ENCODE data around the gene COL27A1. TPM values are rescaled to one million over a fixed set of nuclear protein-coding genes. Genes with fewer than 3 reads are reported as not detected.

Gene COL27A1
- polyA plus RNA-seq, 2 of the 4 experiments (the other 2 are of a cell fraction) = 6.9 to 20.6 TPM

DNA sequence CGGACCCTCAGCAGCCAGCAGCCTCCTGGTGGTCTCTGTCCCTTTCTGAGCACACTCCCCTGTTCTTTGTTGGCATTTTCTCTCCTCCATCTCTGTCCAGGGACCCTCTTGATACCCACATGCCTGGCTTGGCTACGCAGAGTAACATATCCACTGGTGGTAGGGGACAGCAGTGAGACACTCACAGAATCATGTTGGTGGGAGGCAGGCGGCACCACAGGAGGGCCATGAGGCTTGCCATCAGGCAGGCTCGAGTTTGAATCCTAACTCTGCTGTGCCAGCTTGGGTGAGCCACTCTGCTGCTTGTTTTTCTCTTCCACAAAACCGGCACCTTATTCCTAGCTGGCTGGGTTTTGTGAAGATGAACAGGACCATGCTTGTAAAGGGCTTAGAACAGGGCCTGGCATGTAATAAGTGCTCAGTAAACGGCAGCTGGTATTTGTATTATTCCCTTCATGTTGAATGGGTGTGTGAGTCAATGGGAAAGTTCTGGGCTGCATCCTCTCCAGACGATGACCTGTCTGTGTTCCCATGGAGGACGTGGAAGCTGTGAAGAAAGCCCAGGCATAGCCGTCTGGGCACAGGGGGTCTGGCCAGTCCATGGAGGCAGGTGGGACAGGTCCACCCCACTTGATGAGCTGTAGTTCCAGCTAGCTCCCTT is 2.3 kb downstream of the COL27A1 start:
- ATAC-seq (no peak), FAIRE-seq (no peak), DNase-seq (ENCODE audit: low read depth in 1 of 2, low spot score in 1 of 2) (no peak)
- CTCF ChIA-PET = interaction anchor here (0.8 to 14.2 kb wide), 11 partner anchors 11 to 135 kb away, joined by 3 to 181 read pairs (median 8); no protein-coding TSS in a partner anchor
- Histone ChIP-seq H3K4me2 (peak overlapping the region; percentile 100), H3K4me1 (peaks cover 29% of the 10 kb centered on the region), H3K27ac (peak overlapping the region in 1 of 2 experiments; percentile 96; a peak in 1 of 6 replicates), H3K9me3 (no peaks in the 10 kb centered on the region), H3K4me3 (no peak overlapping the region)
- POLR2A ChIA-PET = interaction anchor here (0.5 to 1.2 kb wide), 2 partner anchors 105 to 133 kb away, joined by 3 to 5 read pairs; no protein-coding TSS in a partner anchor
- WGBS (ENCODE audit: missing lambda C conversion rate) = 87% methylated on average over 9 of the region's 9 CpGs
- no peak for TF ChIP-seq HOXA7 (CRISPR knock-in tag; IDR thresholded peaks at IDR 0.05)
- TF ChIP-seq CBX8 (IDR thresholded peaks at IDR 0.05) = no peak
- no peak for TF ChIP-seq ZSCAN20 (CRISPR knock-in tag; IDR thresholded peaks at IDR 0.05)
- no peak for TF ChIP-seq JUNB (IDR thresholded peaks at IDR 0.05)
- no peak for TF ChIP-seq EHF (CRISPR knock-in tag; IDR thresholded peaks at IDR 0.05)
- no peak for TF ChIP-seq NPAS2 (CRISPR knock-in tag; IDR thresholded peaks at IDR 0.05; ENCODE audit: borderline replicate concordance)
- TF ChIP-seq ZFP36 (IDR thresholded peaks at IDR 0.05; ENCODE audit: borderline replicate concordance, partially characterized antibody) = no peak
- no peak for TF ChIP-seq ESRRA (IDR thresholded peaks at IDR 0.05; ENCODE audit: borderline replicate concordance, low read length)
- no peak for TF ChIP-seq HOXB13 (CRISPR knock-in tag; IDR thresholded peaks at IDR 0.05; ENCODE audit: low read depth)
- no peak for TF ChIP-seq POLR2AphosphoS2 (conservative IDR thresholded peaks at IDR 0.05; ENCODE audit: low read length)
- TF ChIP-seq, protein P1, sequence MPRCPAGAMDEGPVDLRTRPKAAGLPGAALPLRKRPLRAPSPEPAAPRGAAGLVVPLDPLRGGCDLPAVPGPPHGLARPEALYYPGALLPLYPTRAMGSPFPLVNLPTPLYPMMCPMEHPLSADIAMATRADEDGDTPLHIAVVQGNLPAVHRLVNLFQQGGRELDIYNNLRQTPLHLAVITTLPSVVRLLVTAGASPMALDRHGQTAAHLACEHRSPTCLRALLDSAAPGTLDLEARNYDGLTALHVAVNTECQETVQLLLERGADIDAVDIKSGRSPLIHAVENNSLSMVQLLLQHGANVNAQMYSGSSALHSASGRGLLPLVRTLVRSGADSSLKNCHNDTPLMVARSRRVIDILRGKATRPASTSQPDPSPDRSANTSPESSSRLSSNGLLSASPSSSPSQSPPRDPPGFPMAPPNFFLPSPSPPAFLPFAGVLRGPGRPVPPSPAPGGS (IDR thresholded peaks at IDR 0.05) = no peak
- no peak for TF ChIP-seq BHLHE40 (IDR thresholded peaks at IDR 0.05; ENCODE audit: low read depth, low read length)
- TF ChIP-seq FOSB (CRISPR knock-in tag; IDR thresholded peaks at IDR 0.05) = no peak
- TF ChIP-seq PHF8 (IDR thresholded peaks at IDR 0.05; ENCODE audit: borderline replicate concordance, low read depth) = no peak
- no peak for TF ChIP-seq HES2 (IDR thresholded peaks at IDR 0.05)
- TF ChIP-seq CHD4 (IDR thresholded peaks at IDR 0.05; ENCODE audit: borderline replicate concordance) = no peak
- no peak for TF ChIP-seq HOXB5 (CRISPR knock-in tag; IDR thresholded peaks at IDR 0.05)
- no peak for TF ChIP-seq TP53 (CRISPR knock-in tag; IDR thresholded peaks at IDR 0.05)

DNA sequence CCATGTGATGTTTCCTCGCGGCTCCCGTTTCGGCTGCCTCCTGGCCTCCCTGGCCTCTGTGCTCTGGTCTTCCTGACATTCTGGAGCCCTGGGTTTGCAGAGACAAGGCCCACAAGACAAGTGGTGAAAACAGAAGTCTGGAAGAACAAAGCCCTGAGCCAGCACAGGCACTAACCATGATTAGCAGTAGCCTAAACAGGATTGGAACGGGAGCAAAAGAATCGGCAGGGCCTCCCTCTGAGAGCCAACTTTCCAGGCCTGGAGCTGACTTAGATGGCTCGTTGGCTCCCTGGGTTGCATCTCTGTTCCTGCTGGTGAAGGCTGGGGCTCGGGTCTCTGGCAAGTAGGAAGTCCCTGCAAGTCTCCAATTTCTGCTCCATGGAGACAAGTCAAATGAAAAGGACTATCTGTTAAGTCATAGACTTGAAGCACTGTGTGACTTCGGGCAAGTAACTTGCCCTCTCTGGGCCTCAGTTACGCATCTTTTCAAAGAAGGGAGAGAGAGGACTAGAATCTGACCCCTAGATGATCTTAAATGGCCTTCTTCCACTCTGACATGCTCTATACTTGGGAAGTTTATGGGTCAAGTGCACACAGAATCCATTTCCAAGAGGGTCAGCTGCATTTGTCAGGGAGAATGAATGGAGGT is 3.3 kb downstream of the COL27A1 start:
- TF ChIP-seq ZFP36 (IDR thresholded peaks at IDR 0.05; ENCODE audit: borderline replicate concordance, partially characterized antibody) = peak; percentile 52
- TF ChIP-seq, protein P2, sequence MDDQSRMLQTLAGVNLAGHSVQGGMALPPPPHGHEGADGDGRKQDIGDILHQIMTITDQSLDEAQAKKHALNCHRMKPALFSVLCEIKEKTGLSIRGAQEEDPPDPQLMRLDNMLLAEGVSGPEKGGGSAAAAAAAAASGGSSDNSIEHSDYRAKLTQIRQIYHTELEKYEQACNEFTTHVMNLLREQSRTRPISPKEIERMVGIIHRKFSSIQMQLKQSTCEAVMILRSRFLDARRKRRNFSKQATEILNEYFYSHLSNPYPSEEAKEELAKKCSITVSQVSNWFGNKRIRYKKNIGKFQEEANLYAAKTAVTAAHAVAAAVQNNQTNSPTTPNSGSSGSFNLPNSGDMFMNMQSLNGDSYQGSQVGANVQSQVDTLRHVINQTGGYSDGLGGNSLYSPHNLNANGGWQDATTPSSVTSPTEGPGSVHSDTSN (IDR thresholded peaks at IDR 0.05) = no peak
- no peak for TF ChIP-seq REST (IDR thresholded peaks at IDR 0.05)
- TF ChIP-seq ATOH8 (CRISPR knock-in tag; IDR thresholded peaks at IDR 0.05; ENCODE audit: low read depth) = no peak
- TF ChIP-seq ESRRA (IDR thresholded peaks at IDR 0.05; ENCODE audit: borderline replicate concordance, low read length) = no peak
- DNase-seq (ENCODE audit: low read depth in 1 of 2, low spot score in 1 of 2) (no peak), FAIRE-seq (no peak), ATAC-seq (no peak)
- H3K9me3 ChIP-seq = no peaks in the 10 kb centered on the region
- 89% methylated on average over 10 of the region's 10 CpGs for WGBS (ENCODE audit: missing lambda C conversion rate)
- ChIA-PET POLR2A (no interaction called here), CTCF (interaction anchor here (0.8 to 14.2 kb wide), 7 partner anchors 17 to 134 kb away, joined by 3 to 181 read pairs (median 6); no protein-coding TSS in a partner anchor)
- H3K4me1 ChIP-seq = peaks cover 35% of the 10 kb centered on the region
- H3K27ac ChIP-seq = no peak overlapping the region
- no peak overlapping the region for H3K4me2 ChIP-seq
- H3K4me3 ChIP-seq = no peak overlapping the region

Data from A549 (cell line).